ENCODE measurements around the gene IARS1. TPM values are rescaled to one million over a fixed set of nuclear protein-coding genes. Genes with fewer than 3 reads are reported as not detected.
A peak's percentile ranks its signal among the peaks of the same experiment; 100 is the strongest.

IARS1 gene
- total and polyA plus RNA-seq, 2 of the 13 experiments (the other 11 are each of a cell fraction or from before 2014, with no cell fraction given), result 55.9 to 185 TPM

DNA sequence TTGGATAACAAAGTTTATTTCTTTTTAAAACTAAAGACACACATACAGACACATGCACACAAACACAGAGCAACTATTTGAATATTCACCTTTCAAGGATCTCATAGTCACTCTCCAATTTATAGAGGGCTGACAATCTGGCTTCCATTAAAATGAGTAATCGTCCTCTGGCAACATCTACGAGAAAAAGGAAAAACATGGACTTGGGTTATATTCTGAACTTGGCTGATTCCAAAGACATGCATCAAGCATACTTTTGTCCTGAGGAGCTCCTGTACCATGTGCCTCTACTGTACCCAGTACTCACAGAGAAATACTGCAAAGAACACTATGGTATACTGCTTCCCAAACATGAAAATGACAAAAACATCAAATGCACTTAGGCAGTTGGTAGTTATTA is 15.4 kb downstream of the IARS1 start (continued):
- TF ChIP-seq, protein P1, sequence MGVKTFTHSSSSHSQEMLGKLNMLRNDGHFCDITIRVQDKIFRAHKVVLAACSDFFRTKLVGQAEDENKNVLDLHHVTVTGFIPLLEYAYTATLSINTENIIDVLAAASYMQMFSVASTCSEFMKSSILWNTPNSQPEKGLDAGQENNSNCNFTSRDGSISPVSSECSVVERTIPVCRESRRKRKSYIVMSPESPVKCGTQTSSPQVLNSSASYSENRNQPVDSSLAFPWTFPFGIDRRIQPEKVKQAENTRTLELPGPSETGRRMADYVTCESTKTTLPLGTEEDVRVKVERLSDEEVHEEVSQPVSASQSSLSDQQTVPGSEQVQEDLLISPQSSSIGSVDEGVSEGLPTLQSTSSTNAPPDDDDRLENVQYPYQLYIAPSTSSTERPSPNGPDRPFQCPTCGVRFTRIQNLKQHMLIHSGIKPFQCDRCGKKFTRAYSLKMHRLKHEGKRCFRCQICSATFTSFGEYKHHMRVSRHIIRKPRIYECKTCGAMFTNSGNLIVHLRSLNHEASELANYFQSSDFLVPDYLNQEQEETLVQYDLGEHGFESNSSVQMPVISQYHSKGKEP (CRISPR knock-in tag; IDR thresholded peaks at IDR 0.05), result no peak
- TF ChIP-seq ZNF326 (CRISPR knock-in tag; IDR thresholded peaks at IDR 0.05; ENCODE audit: borderline replicate concordance), result no peak
- TF ChIP-seq TOPORS (CRISPR knock-in tag; IDR thresholded peaks at IDR 0.05), result no peak
- no peak for TF ChIP-seq YY1 (IDR thresholded peaks at IDR 0.05; ENCODE audit: insufficient read depth, insufficient replicate concordance, low read depth, low read length)

DNA sequence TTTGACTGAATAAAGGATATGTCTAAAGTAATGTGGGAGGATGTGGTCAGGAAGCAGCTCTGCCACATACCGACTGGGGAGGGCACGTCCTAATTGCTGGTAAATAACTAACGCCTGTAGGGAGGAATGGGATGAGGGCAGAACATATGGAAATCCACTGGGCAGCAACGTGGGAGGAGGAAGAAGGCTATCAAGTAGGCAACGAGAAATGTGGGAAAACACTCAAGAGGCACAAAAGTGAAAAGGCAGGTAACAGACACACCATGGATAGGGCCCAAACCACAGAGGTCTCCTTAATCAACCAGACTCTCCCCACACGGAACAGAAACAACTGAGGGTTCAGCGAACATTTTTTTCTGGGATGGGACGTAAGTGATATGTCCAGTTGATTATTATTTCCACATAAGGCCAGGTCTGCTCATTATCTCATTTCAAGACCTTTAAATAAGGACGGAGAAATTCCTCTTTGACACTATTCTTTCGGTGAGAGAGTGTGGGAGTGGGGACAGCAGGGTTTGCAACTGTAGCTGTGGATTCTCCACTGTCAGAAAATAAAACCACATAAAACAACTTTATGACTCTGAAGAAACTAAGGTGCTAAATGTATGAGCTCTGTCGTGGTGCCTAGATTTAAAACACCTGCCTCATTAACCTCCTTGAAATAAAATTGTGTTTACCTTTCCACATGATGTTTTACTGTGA is 17.0 kb downstream of the IARS1 start:
- ChIA-PET CTCF (ENCODE audit: low intra/inter-chr PET ratio, low total read pairs) (no interaction called here), POLR2A (no interaction called here)
- in situ Hi-C loops (cut with HindIII; ENCODE audit: extremely low pct_ligation_motif_present, low pct_unique_long_range_greater_than_20kb), result no loop called here
- 95% methylated on average over 11 of the region's 11 CpGs for WGBS (ENCODE audit: low lambda C conversion rate)
- DNase-seq (ENCODE audit: low spot score), result no peak
- ATAC-seq, result no peak
- no peak for FAIRE-seq
- BruUV-seq (replicated peaks), result no TSS peak
- Histone ChIP-seq H3K9ac (ENCODE audit: insufficient read depth, low read depth, low read length) (no peak overlapping the region), H3K4me1 (ENCODE audit: insufficient read depth, low read length) (no peaks in the 10 kb centered on the region), H3K36me3 (replicated peaks in 1 of 2; ENCODE audit: control insufficient read depth in 1 of 2, insufficient read depth in 2 of 2, low read length in 2 of 2) (peaks cover 31 to 93% of the 10 kb centered on the region in 2 experiments), H3K27me3 (ENCODE audit: control insufficient read depth in 1 of 2, insufficient read depth in 2 of 2, low read length in 2 of 2) (no peaks in the 10 kb centered on the region), H3K79me2 (ENCODE audit: insufficient read depth, low read length) (no peaks in the 10 kb centered on the region), H3K4me2 (ENCODE audit: low read depth, low read length) (no peak overlapping the region), H2AFZ (ENCODE audit: low read length) (no peak overlapping the region), H3K4me3 (replicated peaks in 1 of 3; ENCODE audit: insufficient read depth in 1 of 3, low read depth in 2 of 3, low read length in 3 of 3) (no peak overlapping the region), H4K20me1 (ENCODE audit: insufficient read depth, low read length) (no peaks in the 10 kb centered on the region), H3K9me3 (ENCODE audit: low read length) (no peaks in the 10 kb centered on the region), H3K27ac (ENCODE audit: extremely low read length, insufficient read depth, low read length) (no peak overlapping the region)
- TF ChIP-seq RBM22 (optimal IDR thresholded peaks at IDR 0.05; ENCODE audit: low read length) (peak; percentile 63), JARID2 (CRISPR knock-in tag; IDR thresholded peaks at IDR 0.05; ENCODE audit: insufficient replicate concordance) (no peak), GTF2F1 (IDR thresholded peaks at IDR 0.05; ENCODE audit: low read length) (no peak), RBFOX2 (IDR thresholded peaks at IDR 0.05; ENCODE audit: low read depth, low read length) (peak; percentile 35; the same call in 1 of the 2 replicates), ZNF44 (CRISPR knock-in tag; IDR thresholded peaks at IDR 0.05) (no peak)
- intact Hi-C loops (cut with micrococcal nuclease; ENCODE audit: unreplicated experiment), result no loop called here
